ENCODE measurements around the gene ANGPTL4.
A peak's percentile ranks its signal among the peaks of the same experiment; 100 is the strongest.
"Not testable (repeated sequence)": the region's sequence is repeated elsewhere in the genome, so short reads cannot be mapped to it uniquely, and the experiment has no call there.

The ANGPTL4 gene

GRCh38 chr19:8334458-8335342, 29.3 kb upstream of the ANGPTL4 start:
- peaks cover 0 to 50% (median 28%) of the 10 kb centered on the region in 5 donors for H3K4me1 ChIP-seq (ENCODE audit: control insufficient read depth in 5 of 5, insufficient read depth in 5 of 5, low read length in 5 of 5)
- peaks cover 0 to 22% (median 13%) of the 10 kb centered on the region in 5 donors for H3K36me3 ChIP-seq (ENCODE audit: control insufficient read depth in 5 of 5, insufficient read depth in 5 of 5, low read length in 5 of 5)
- H3K4me3 ChIP-seq (ENCODE audit: low read depth in 1 of 5, low read length in 5 of 5): peak overlapping the region in 2 of 5 donors; percentile 46 to 53
- peaks cover 8 to 17% (median 11%) of the 10 kb centered on the region in 5 donors for H3K27me3 ChIP-seq (ENCODE audit: control insufficient read depth in 5 of 5, insufficient read depth in 4 of 5, low read length in 5 of 5)
- H3K9ac ChIP-seq (ENCODE audit: low read length in 5 of 5): no peak overlapping the region
- H3K9me3 ChIP-seq (ENCODE audit: control insufficient read depth in 5 of 5, low read length in 5 of 5): no peaks in the 10 kb centered on the region
- no peak overlapping the region for H3K27ac ChIP-seq (ENCODE audit: low read depth, low read length)

GRCh38 chr19:8335343-8336071, 28.4 kb upstream of the ANGPTL4 start:
- H3K4me1 ChIP-seq (ENCODE audit: control insufficient read depth in 5 of 5, insufficient read depth in 5 of 5, low read length in 5 of 5): peaks cover 0 to 58% (median 31%) of the 10 kb centered on the region in 5 donors
- no peak overlapping the region for H3K9ac ChIP-seq (ENCODE audit: low read length in 5 of 5)
- H3K9me3 ChIP-seq (ENCODE audit: control insufficient read depth in 5 of 5, low read length in 5 of 5): no peaks in the 10 kb centered on the region
- peak overlapping the region in 2 of 5 donors; percentile 46 to 53 for H3K4me3 ChIP-seq (ENCODE audit: low read depth in 1 of 5, low read length in 5 of 5)
- H3K36me3 ChIP-seq (ENCODE audit: control insufficient read depth in 5 of 5, insufficient read depth in 5 of 5, low read length in 5 of 5): peaks cover 0 to 17% (median 8%) of the 10 kb centered on the region in 5 donors
- H3K27ac ChIP-seq (ENCODE audit: low read depth, low read length): peak overlapping the region; percentile 18
- peaks cover 8 to 17% (median 11%) of the 10 kb centered on the region in 5 donors for H3K27me3 ChIP-seq (ENCODE audit: control insufficient read depth in 5 of 5, insufficient read depth in 4 of 5, low read length in 5 of 5)

GRCh38 chr19:8336072-8336569, 27.8 kb upstream of the ANGPTL4 start:
- Histone ChIP-seq H3K4me3 (ENCODE audit: low read depth in 1 of 5, low read length in 5 of 5) (no peak overlapping the region), H3K27me3 (ENCODE audit: control insufficient read depth in 5 of 5, insufficient read depth in 4 of 5, low read length in 5 of 5) (peaks cover 8 to 17% (median 11%) of the 10 kb centered on the region in 5 donors), H3K9me3 (ENCODE audit: control insufficient read depth in 5 of 5, low read length in 5 of 5) (no peaks in the 10 kb centered on the region), H3K27ac (ENCODE audit: low read depth, low read length) (peak overlapping the region; percentile 18), H3K4me1 (ENCODE audit: control insufficient read depth in 5 of 5, insufficient read depth in 5 of 5, low read length in 5 of 5) (peaks cover 0 to 63% (median 37%) of the 10 kb centered on the region in 5 donors), H3K9ac (ENCODE audit: low read length in 5 of 5) (no peak overlapping the region), H3K36me3 (ENCODE audit: control insufficient read depth in 5 of 5, insufficient read depth in 5 of 5, low read length in 5 of 5) (peaks cover 0 to 17% (median 8%) of the 10 kb centered on the region in 5 donors)

- Histone ChIP-seq H3K4me3 (ENCODE audit: low read depth in 1 of 5, low read length in 5 of 5) (no peak overlapping the region), H3K27me3 (ENCODE audit: control insufficient read depth in 5 of 5, insufficient read depth in 4 of 5, low read length in 5 of 5) (peaks cover 8 to 17% (median 11%) of the 10 kb centered on the region in 5 donors), H3K36me3 (ENCODE audit: control insufficient read depth in 5 of 5, insufficient read depth in 5 of 5, low read length in 5 of 5) (peaks cover 0 to 14% (median 8%) of the 10 kb centered on the region in 5 donors), H3K9ac (ENCODE audit: low read length in 5 of 5) (no peak overlapping the region), H3K9me3 (ENCODE audit: control insufficient read depth in 5 of 5, low read length in 5 of 5) (no peaks in the 10 kb centered on the region), H3K4me1 (ENCODE audit: control insufficient read depth in 5 of 5, insufficient read depth in 5 of 5, low read length in 5 of 5) (peaks cover 0 to 65% (median 38%) of the 10 kb centered on the region in 5 donors), H3K27ac (ENCODE audit: low read depth, low read length) (no peak overlapping the region)
Measured at GRCh38 chr19:8336660-8337059, 27.3 kb upstream of the ANGPTL4 start.

- Histone ChIP-seq H3K27ac (ENCODE audit: low read depth, low read length) (peak overlapping the region; percentile 23), H3K4me3 (ENCODE audit: low read depth in 1 of 5, low read length in 5 of 5) (no peak overlapping the region), H3K4me1 (ENCODE audit: control insufficient read depth in 5 of 5, insufficient read depth in 5 of 5, low read length in 5 of 5) (peaks cover 0 to 74% (median 45%) of the 10 kb centered on the region in 5 donors), H3K9me3 (ENCODE audit: control insufficient read depth in 5 of 5, low read length in 5 of 5) (no peaks in the 10 kb centered on the region), H3K36me3 (ENCODE audit: control insufficient read depth in 5 of 5, insufficient read depth in 5 of 5, low read length in 5 of 5) (peaks cover 0 to 11% (median 8%) of the 10 kb centered on the region in 5 donors), H3K27me3 (ENCODE audit: control insufficient read depth in 5 of 5, insufficient read depth in 4 of 5, low read length in 5 of 5) (peaks cover 8 to 17% (median 11%) of the 10 kb centered on the region in 5 donors), H3K9ac (ENCODE audit: low read length in 5 of 5) (no peak overlapping the region)
Measured at GRCh38 chr19:8337728-8338127, 26.2 kb upstream of the ANGPTL4 start.

- H3K27ac ChIP-seq (ENCODE audit: low read depth, low read length): no peak overlapping the region
- no peak overlapping the region for H3K9ac ChIP-seq (ENCODE audit: low read length in 5 of 5)
- no peak overlapping the region for H3K4me3 ChIP-seq (ENCODE audit: low read depth in 1 of 5, low read length in 5 of 5)
- H3K9me3 ChIP-seq (ENCODE audit: control insufficient read depth in 5 of 5, low read length in 5 of 5): no peaks in the 10 kb centered on the region
- peaks cover 2 to 74% (median 44%) of the 10 kb centered on the region in 5 donors for H3K4me1 ChIP-seq (ENCODE audit: control insufficient read depth in 5 of 5, insufficient read depth in 5 of 5, low read length in 5 of 5)
- peaks cover 4 to 8% (median 7%) of the 10 kb centered on the region in 5 donors for H3K27me3 ChIP-seq (ENCODE audit: control insufficient read depth in 5 of 5, insufficient read depth in 4 of 5, low read length in 5 of 5)
- peaks cover 0 to 5% (median 4%) of the 10 kb centered on the region in 5 donors for H3K36me3 ChIP-seq (ENCODE audit: control insufficient read depth in 5 of 5, insufficient read depth in 5 of 5, low read length in 5 of 5)
Measured at GRCh38 chr19:8338835-8339234, 25.1 kb upstream of the ANGPTL4 start.

GRCh38 chr19:8340341-8341096, 23.4 kb upstream of the ANGPTL4 start:
- Histone ChIP-seq H3K4me1 (ENCODE audit: control insufficient read depth in 5 of 5, insufficient read depth in 5 of 5, low read length in 5 of 5) (peaks cover 2 to 57% (median 34%) of the 10 kb centered on the region in 5 donors), H3K4me3 (ENCODE audit: low read depth in 1 of 5, low read length in 5 of 5) (peak overlapping the region in 4 of 5 donors; percentile 12 to 55 (median 40)), H3K9me3 (ENCODE audit: control insufficient read depth in 5 of 5, low read length in 5 of 5) (no peaks in the 10 kb centered on the region), H3K9ac (ENCODE audit: low read length in 5 of 5) (peak overlapping the region in 1 of 5 donors; percentile 48), H3K27ac (ENCODE audit: low read depth, low read length) (peak overlapping the region; percentile 89), H3K36me3 (ENCODE audit: control insufficient read depth in 5 of 5, insufficient read depth in 5 of 5, low read length in 5 of 5) (no peaks in the 10 kb centered on the region), H3K27me3 (ENCODE audit: control insufficient read depth in 5 of 5, insufficient read depth in 4 of 5, low read length in 5 of 5) (peaks cover 0 to 3% (median 0%) of the 10 kb centered on the region in 5 donors)

GRCh38 chr19:8341504-8341903, 22.5 kb upstream of the ANGPTL4 start:
- Histone ChIP-seq H3K27ac (ENCODE audit: low read depth, low read length) (peak overlapping the region; percentile 89), H3K4me1 (ENCODE audit: control insufficient read depth in 5 of 5, insufficient read depth in 5 of 5, low read length in 5 of 5) (peaks cover 2 to 52% (median 26%) of the 10 kb centered on the region in 5 donors), H3K9ac (ENCODE audit: low read length in 5 of 5) (peak overlapping the region in 2 of 5 donors; percentile 66 to 92), H3K4me3 (ENCODE audit: low read depth in 1 of 5, low read length in 5 of 5) (peak overlapping the region in 3 of 5 donors; percentile 68 to 77 (median 76))
- H3K36me3 ChIP-seq (ENCODE audit: control insufficient read depth in 5 of 5, insufficient read depth in 5 of 5, low read length in 5 of 5); H3K9me3 ChIP-seq (ENCODE audit: control insufficient read depth in 5 of 5, low read length in 5 of 5); H3K27me3 ChIP-seq (ENCODE audit: control insufficient read depth in 5 of 5, insufficient read depth in 4 of 5, low read length in 5 of 5): not testable (repeated sequence)

- H3K4me3 ChIP-seq (ENCODE audit: low read depth in 1 of 5, low read length in 5 of 5): peak overlapping the region in 4 of 5 donors; percentile 24 to 77 (median 72)
- H3K27ac ChIP-seq (ENCODE audit: low read depth, low read length): peak overlapping the region; percentile 89
- no peaks in the 10 kb centered on the region for H3K27me3 ChIP-seq (ENCODE audit: control insufficient read depth in 5 of 5, insufficient read depth in 4 of 5, low read length in 5 of 5)
- H3K4me1 ChIP-seq (ENCODE audit: control insufficient read depth in 5 of 5, insufficient read depth in 5 of 5, low read length in 5 of 5): peaks cover 2 to 48% (median 26%) of the 10 kb centered on the region in 5 donors
- no peaks in the 10 kb centered on the region for H3K9me3 ChIP-seq (ENCODE audit: control insufficient read depth in 5 of 5, low read length in 5 of 5)
- no peaks in the 10 kb centered on the region for H3K36me3 ChIP-seq (ENCODE audit: control insufficient read depth in 5 of 5, insufficient read depth in 5 of 5, low read length in 5 of 5)
- peak overlapping the region in 3 of 5 donors; percentile 61 to 92 (median 66) for H3K9ac ChIP-seq (ENCODE audit: low read length in 5 of 5)
Measured at GRCh38 chr19:8342316-8342683, 21.7 kb upstream of the ANGPTL4 start.

Measured in subcutaneous abdominal adipose tissue (tissue), 5 donors.